Keratinocyte (primary cell): ENCODE data around the gene NMNAT2.

Experiments used
- EZH2 ChIP-seq: IDR thresholded peaks from one replicate; pipeline ENCODE4 v1.6.1; 2012; ENCODE audit warnings: inconsistent platforms, mild to moderate bottlenecking, low read length, moderate library complexity
- TF ChIP-seq, protein P1 (sequence below), 3 experiments: IDR thresholded peaks in 1 of 3; conservative IDR thresholded peaks in 1 of 3; optimal IDR thresholded peaks in 1 of 3; 2 replicates in 2 of 3; 3 replicates in 1 of 3; pipeline versions ENCODE3 to v1.5.1; 2011; ENCODE audit warnings: low read length in 3 of 3, mild to moderate bottlenecking in 3 of 3, moderate library complexity in 2 of 3, control low read depth in 1 of 3, inconsistent platforms in 1 of 3; ENCODE audit not compliant: insufficient read depth in 2 of 3; ENCODE audit errors: extremely low read depth in 1 of 3

DNA sequence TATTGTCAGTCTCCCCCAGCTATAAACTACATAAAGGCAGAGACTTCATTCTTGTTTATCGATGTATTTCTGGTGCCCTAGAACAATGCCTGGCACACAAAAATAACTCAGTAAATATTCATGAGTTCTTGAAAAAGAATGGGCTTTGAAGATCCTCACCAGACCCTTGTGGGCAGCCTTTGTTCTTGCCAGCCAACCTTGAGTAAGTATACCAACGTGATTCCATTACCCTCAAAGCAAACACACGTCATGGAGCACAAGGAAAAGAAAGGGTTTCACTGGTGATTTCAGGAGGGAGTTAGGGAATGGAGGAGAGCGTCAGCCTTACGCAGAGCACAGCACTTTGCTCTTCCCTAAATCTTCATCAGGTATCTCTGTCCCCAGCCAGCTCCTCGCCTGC, 29.4 kb downstream of the NMNAT2 start:
- TF ChIP-seq, protein P1, sequence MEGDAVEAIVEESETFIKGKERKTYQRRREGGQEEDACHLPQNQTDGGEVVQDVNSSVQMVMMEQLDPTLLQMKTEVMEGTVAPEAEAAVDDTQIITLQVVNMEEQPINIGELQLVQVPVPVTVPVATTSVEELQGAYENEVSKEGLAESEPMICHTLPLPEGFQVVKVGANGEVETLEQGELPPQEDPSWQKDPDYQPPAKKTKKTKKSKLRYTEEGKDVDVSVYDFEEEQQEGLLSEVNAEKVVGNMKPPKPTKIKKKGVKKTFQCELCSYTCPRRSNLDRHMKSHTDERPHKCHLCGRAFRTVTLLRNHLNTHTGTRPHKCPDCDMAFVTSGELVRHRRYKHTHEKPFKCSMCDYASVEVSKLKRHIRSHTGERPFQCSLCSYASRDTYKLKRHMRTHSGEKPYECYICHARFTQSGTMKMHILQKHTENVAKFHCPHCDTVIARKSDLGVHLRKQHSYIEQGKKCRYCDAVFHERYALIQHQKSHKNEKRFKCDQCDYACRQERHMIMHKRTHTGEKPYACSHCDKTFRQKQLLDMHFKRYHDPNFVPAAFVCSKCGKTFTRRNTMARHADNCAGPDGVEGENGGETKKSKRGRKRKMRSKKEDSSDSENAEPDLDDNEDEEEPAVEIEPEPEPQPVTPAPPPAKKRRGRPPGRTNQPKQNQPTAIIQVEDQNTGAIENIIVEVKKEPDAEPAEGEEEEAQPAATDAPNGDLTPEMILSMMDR (optimal IDR thresholded peaks at IDR 0.05 in 1 of 3, IDR thresholded peaks at IDR 0.05 in 1 of 3, conservative IDR thresholded peaks at IDR 0.05 in 1 of 3; ENCODE audit: extremely low read depth in 1 of 3, insufficient read depth in 2 of 3, low read length in 3 of 3): no peak
- TF ChIP-seq EZH2: no peak
